A673 (cell line): Measurements from ENCODE around the gene BLCAP. TPM values are rescaled to one million over a fixed set of nuclear protein-coding genes. Genes with fewer than 3 reads are reported as not detected.

Source experiments
- BruUV-seq: library from RNA; stranded (reverse); fragments of 400-500 nt; replicated peaks from 2 replicates; lab custom pipeline; 2021; lab: Mats Ljungman, UMichigan
- CTCF ChIA-PET: fragments of 300-600 bp; sonication (Branson Sonifier 250); formaldehyde crosslinking; loops from one replicate; lab custom pipeline; 2022; ENCODE audit warnings: antibody characterized with exemption; lab: Charles Lee
- POLR2A ChIA-PET: fragments of 300-600 bp; sonication (Branson Sonifier 250); formaldehyde crosslinking; loops from one replicate; lab custom pipeline; 2022; ENCODE audit warnings: antibody characterized with exemption; ENCODE audit not compliant: low non-redundant PET; lab: Charles Lee
- DNase-seq: peaks from one replicate; pipeline ENCODE4 v3.0.0-alpha.2; 2015; ENCODE audit warnings: low spot score
- H3K27ac ChIP-seq: fragments of 200-600 bp; sonication (generic); 2 replicates; pipeline ENCODE4 v1.5.1; 2016; ENCODE audit warnings: mixed run types, low read depth, mild to moderate bottlenecking, mixed read lengths, antibody characterized with exemption, low read length; ENCODE audit not compliant: poor library complexity, severe bottlenecking
- H3K27me3 ChIP-seq: fragments of 200-600 bp; sonication (generic); replicated peaks from 2 replicates; pipeline ENCODE4 v1.6.1; 2017; ENCODE audit warnings: mixed run types, low read depth, mild to moderate bottlenecking, mixed read lengths, antibody characterized with exemption, low read length; ENCODE audit not compliant: insufficient read depth, poor library complexity
- H3K36me3 ChIP-seq: fragments of 200-600 bp; sonication (generic); 2 replicates; pipeline ENCODE4 v1.6.1; 2016; ENCODE audit warnings: mixed run types, mild to moderate bottlenecking, mixed read lengths, antibody characterized with exemption, low read length; ENCODE audit not compliant: insufficient read depth, poor library complexity, severe bottlenecking
- H3K4me1 ChIP-seq: fragments of 200-600 bp; sonication (generic); 2 replicates; pipeline ENCODE4 v1.6.1; 2017; ENCODE audit warnings: mixed run types, mild to moderate bottlenecking, mixed read lengths, antibody characterized with exemption, low read length; ENCODE audit not compliant: insufficient read depth, poor library complexity, severe bottlenecking
- H3K4me3 ChIP-seq: fragments of 200-600 bp; sonication (generic); 2 replicates; pipeline ENCODE4 v1.5.1; 2016; ENCODE audit warnings: low read depth, mixed run types, mild to moderate bottlenecking, mixed read lengths, low read length; ENCODE audit not compliant: poor library complexity, severe bottlenecking
- H3K9me3 ChIP-seq: fragments of 200-600 bp; sonication (generic); 2 replicates; pipeline ENCODE4 v1.6.1; 2016; ENCODE audit warnings: mixed run types, low read depth, mild to moderate bottlenecking, mixed read lengths, antibody characterized with exemption, low read length; ENCODE audit not compliant: poor library complexity, severe bottlenecking
- CTCF ChIP-seq: fragments of 300-800, 200-600 bp; sonication (generic); conservative IDR thresholded peaks from 2 replicates; pipeline ENCODE4 v1.5.1; 2017; ENCODE audit warnings: low read depth, mild to moderate bottlenecking, antibody characterized with exemption, low read length, moderate library complexity, mixed read lengths
- EZH2 ChIP-seq: fragments of 200-600 bp; sonication (generic); IDR thresholded peaks from 2 replicates; pipeline ENCODE4 v1.6.1; 2017; ENCODE audit warnings: borderline replicate concordance, low read depth, mild to moderate bottlenecking, mixed read lengths, antibody characterized with exemption, low read length; ENCODE audit not compliant: poor library complexity, severe bottlenecking
- intact Hi-C: fragments of 100-400 bp; cut with micrococcal nuclease; formaldehyde crosslinking; loops from one replicate; pipeline ENCODE4 v1.10.0; 2022; ENCODE audit not compliant: unreplicated experiment
- total RNA-seq: library from RNA; stranded (reverse); gene quantifications from 2 replicates; pipeline ENCODE4 v1.2.3, GENCODE V29; 2021

The BLCAP gene
- total RNA-seq, 1 experiment from 2014 or later: 39.9 TPM

- TF ChIP-seq EZH2 (no peak), CTCF (no peak)
- H3K27ac ChIP-seq: no peak overlapping the region
- H3K36me3 ChIP-seq: no peaks in the 10 kb centered on the region
- no peaks in the 10 kb centered on the region for H3K27me3 ChIP-seq
- no TSS peak for BruUV-seq
- H3K4me3 ChIP-seq: no peak overlapping the region
- DNase-seq: no peak
- peaks cover 7% of the 10 kb centered on the region for H3K4me1 ChIP-seq
- intact Hi-C loops: loop anchor here (10.0 kb wide), 1 partner anchor 845 kb away; no protein-coding TSS in a partner anchor
- H3K9me3 ChIP-seq: no peaks in the 10 kb centered on the region
- ChIA-PET POLR2A (no interaction called here), CTCF (interaction anchor here (0.6 kb wide), 1 partner anchor 433 kb away, joined by 3 read pairs; no protein-coding TSS in a partner anchor)
Observed at GRCh38 chr20:37559312-37560027, 31.8 kb upstream of the BLCAP start.

GRCh38 chr20:37558779-37559178 is 31.1 kb upstream of the BLCAP start:
- H3K4me3 ChIP-seq: no peak overlapping the region
- H3K27me3 ChIP-seq: no peaks in the 10 kb centered on the region
- no peak overlapping the region for H3K27ac ChIP-seq
- H3K36me3 ChIP-seq: no peaks in the 10 kb centered on the region
- intact Hi-C loops: no loop called here
- peaks cover 1% of the 10 kb centered on the region for H3K4me1 ChIP-seq
- no TSS peak for BruUV-seq
- TF ChIP-seq EZH2 (no peak), CTCF (no peak)
- POLR2A ChIA-PET: no interaction called here
- no peak for DNase-seq
- H3K9me3 ChIP-seq: no peaks in the 10 kb centered on the region
- CTCF ChIA-PET: interaction anchor here (0.6 kb wide), 1 partner anchor 434 kb away, joined by 3 read pairs; no protein-coding TSS in a partner anchor

- H3K27me3 ChIP-seq: no peaks in the 10 kb centered on the region
- DNase-seq: no peak
- intact Hi-C loops: no loop called here
- BruUV-seq: no TSS peak
- TF ChIP-seq CTCF (no peak), EZH2 (no peak)
- no peaks in the 10 kb centered on the region for H3K9me3 ChIP-seq
- no peak overlapping the region for H3K27ac ChIP-seq
- ChIA-PET POLR2A (no interaction called here), CTCF (no interaction called here)
- H3K4me3 ChIP-seq: no peak overlapping the region
- no peaks in the 10 kb centered on the region for H3K36me3 ChIP-seq
- no peaks in the 10 kb centered on the region for H3K4me1 ChIP-seq
Observed at GRCh38 chr20:37558306-37558705, 30.6 kb upstream of the BLCAP start.
